Stimulated activated naive CD8-positive, alpha-beta T cell treated with anti-CD3 and anti-CD28 coated beads, Interleukin-15, amount 100 ng/mL, for 72 hours (primary cell): ENCODE measurements around the gene PAOX.
"Not testable (repeated sequence)": the region's sequence is repeated elsewhere in the genome, so short reads cannot be mapped to it uniquely, and the experiment has no call there.

Experiments used
- ATAC-seq: fragments of 150-1000 bp; cut with Tn5 transposase; 2 replicates; pipeline ENCODE4 v1.10.0; 2021; ENCODE audit warnings: mild to moderate bottlenecking, moderate library complexity
- DNase-seq, 2 donors: peaks; one replicate each; pipeline ENCODE4 v3.0.0; 2021 to 2022
- H3K27ac Mint-ChIP-seq, 2 donors: one replicate each; pipeline ENCODE4 v1.8.0; 2022; ENCODE audit warnings: mild to moderate bottlenecking in 2 of 2, mixed read lengths in 2 of 2, moderate library complexity in 2 of 2
- H3K27me3 Mint-ChIP-seq: one replicate; pipeline ENCODE4 v1.8.0; 2022; ENCODE audit warnings: mixed read lengths
- H3K4me1 Mint-ChIP-seq: one replicate; pipeline ENCODE4 v1.8.0; 2022; ENCODE audit warnings: mild to moderate bottlenecking, mixed read lengths
- H3K4me3 Mint-ChIP-seq, 2 donors: one replicate each; pipeline ENCODE4 v1.8.0; 2022; ENCODE audit warnings: mild to moderate bottlenecking in 2 of 2, mixed read lengths in 2 of 2, moderate library complexity in 1 of 2
- H3K9me3 Mint-ChIP-seq, 2 donors: one replicate each; pipeline ENCODE4 v1.8.0; 2022; ENCODE audit warnings: mixed read lengths in 2 of 2

PAOX gene

DNA sequence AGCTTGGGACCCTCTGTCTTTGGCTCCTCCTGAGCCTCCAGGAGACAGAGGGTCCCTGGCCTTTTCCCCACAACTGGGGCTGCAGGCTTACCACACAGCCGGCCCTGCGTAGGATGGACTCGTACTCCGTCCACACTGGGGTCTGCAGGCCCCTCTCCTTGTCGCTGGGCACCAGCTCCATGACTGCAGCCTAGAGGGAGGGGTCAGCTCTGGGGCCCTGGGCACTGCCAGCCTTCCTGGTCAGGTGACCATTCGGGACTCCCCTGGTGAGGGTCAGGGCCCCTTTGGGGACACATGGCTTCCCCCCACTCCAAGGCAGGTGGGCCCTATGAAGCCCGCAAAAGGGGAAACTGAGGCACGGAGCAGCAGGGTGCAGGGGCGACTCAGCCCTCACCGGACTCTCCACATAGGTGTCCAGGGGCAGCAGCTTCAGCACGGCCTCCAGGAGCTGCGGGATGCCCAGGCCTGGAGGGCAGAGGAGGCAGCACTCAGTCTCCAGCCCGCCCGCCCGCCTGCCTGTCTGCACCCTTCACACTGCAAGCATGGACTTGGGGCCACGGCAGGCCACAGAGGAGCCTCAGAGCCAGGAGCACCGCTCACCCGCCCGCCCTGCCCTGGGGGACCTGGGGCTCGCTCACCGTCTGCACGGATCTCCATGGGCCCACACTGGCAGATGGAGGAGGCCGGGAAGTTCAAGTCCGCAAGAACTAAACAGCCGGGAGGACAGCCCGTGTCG is 22.3 kb upstream of the PAOX start:
- DNase-seq (no peak), ATAC-seq (peak; percentile 3)
- no peaks in the 10 kb centered on the region for H3K27me3 Mint-ChIP-seq
- no peaks in the 10 kb centered on the region for H3K9me3 Mint-ChIP-seq
- H3K4me3 Mint-ChIP-seq: peak overlapping the region; percentile 77 to 84
- H3K4me1 Mint-ChIP-seq: peaks cover 17% of the 10 kb centered on the region
- H3K27ac Mint-ChIP-seq: no peak overlapping the region

DNA sequence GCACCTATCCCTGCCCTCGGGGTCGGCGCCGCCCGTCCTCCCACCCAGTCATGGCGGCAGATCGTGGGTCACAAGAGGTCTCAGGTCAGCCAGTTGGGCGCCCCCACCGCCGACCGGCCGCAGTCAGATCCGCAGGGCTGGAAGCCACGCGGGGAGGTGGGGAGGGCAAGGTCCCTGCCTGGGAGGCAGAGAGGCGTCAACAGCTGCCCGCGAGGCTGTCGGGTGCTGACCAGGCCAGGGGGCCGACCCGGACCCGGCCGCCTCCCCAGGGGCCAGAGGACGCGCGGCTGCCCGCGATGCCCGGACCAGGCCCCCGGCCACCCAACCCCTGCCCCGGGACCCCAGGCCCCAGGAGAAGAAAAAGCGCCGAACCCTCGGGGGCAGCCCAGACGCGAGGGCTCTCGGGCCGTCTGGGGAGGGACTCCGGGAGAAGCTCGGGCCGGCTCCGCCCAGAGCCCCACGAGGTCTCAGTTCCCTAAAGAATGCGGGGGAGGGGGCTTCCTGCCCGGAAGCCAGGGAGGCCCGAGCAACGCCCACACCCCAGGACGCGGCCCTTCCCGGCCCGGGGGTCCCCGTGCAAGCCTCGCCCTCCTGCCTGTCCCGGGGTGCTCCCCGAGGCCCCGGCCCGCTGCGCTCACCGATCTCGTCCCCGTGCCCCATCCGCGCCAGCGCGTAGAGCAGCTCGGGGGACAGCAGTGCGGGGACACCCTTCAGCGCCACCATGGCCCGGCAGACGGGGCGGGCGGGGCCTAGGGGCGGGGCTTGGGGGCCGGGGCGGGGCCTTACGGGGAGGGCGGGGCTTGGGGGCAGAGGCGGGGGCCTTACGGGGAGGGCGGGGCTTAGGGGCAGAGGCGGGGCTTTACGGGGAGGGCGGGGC is 21.5 kb upstream of the PAOX start, which contains the start of gene FUOM:
Gene FUOM (minus strand): TSS at position 735 of the 877 bp plus-strand sequence. CDS start 12 bp downstream, at position 723.
- ATAC-seq: peak; percentile 89

DNA sequence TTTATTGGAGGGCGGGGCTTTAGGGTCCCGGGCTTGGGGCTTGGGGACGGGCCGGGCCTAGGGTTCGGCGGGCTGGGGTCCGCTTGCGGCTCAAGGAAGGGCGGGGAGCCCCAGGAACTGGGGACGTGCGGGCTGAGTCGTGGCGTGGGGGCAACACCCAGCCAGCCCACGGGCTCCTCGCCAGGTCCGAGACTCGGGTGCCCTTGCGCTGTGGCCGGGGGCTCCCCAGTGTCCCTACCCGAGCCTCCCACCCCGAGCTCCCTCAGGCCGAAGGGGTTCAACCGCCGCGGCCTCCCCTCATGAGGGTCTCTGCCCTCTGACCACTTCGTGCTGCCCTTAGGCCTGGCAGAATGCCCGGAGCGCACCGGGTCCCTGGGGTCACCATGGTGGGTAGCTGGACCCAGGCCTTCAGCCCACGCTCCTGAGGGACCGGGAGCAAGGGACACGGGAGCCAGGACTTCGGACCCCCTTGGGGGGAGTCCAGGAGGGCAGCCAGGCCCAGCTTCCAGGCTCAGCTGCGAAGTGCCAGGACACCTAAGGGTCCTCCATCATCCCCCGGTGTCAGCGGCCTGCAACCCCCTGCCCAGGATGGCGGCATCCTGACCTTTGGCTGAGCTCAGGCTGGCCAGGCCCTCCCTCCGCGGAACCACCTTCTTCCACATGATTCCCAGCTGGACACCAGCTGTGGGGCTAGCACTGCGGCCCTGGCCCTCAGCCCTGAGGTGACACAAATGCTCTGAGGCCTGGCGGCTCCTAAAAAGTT is 20.7 kb upstream of the PAOX start:
- Mint-ChIP-seq H3K4me3 (no peak overlapping the region), H3K27ac (no peak overlapping the region), H3K4me1 (peaks cover 22% of the 10 kb centered on the region), H3K27me3 (no peaks in the 10 kb centered on the region), H3K9me3 (no peaks in the 10 kb centered on the region)
- no peak for DNase-seq
- peak; percentile 8 for ATAC-seq

More for the DNA sequence above, 21.5 kb upstream of the PAOX start, which contains the start of gene FUOM:
- H3K4me3 Mint-ChIP-seq: peak within 1 kb of the TSS; percentile 77 to 84
- peaks cover 22% of the 10 kb centered on the region for H3K4me1 Mint-ChIP-seq
- DNase-seq: peak; percentile 83 to 84
- H3K27ac Mint-ChIP-seq: peak within 1 kb of the TSS; percentile 33 to 88
- no peaks in the 10 kb centered on the region for H3K27me3 Mint-ChIP-seq
- no peaks in the 10 kb centered on the region for H3K9me3 Mint-ChIP-seq

DNA sequence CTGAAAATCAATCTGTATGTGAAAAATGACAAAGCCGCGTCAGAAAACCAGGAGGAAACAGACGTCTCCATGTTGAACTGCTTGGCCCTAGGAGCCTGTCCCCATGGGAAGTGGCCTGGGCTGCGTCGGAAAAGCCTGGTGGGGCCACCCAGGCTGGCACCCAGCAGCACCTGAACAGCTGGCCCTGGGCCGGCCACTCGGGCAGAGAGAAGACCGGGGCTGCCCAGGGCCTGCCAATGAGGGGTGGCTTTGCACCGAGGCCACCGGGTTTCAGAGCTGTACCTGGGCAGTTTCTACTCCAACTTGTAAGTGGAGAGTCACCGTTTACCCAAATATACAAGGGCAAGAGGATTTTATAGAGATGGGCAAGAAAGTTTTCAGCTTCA is 20.1 kb upstream of the PAOX start:
- no peak for ATAC-seq
- Mint-ChIP-seq H3K27ac (no peak overlapping the region), H3K27me3 (no peaks in the 10 kb centered on the region), H3K4me3 (no peak overlapping the region), H3K4me1 (peaks cover 22% of the 10 kb centered on the region), H3K9me3 (no peaks in the 10 kb centered on the region)
- no peak for DNase-seq

DNA sequence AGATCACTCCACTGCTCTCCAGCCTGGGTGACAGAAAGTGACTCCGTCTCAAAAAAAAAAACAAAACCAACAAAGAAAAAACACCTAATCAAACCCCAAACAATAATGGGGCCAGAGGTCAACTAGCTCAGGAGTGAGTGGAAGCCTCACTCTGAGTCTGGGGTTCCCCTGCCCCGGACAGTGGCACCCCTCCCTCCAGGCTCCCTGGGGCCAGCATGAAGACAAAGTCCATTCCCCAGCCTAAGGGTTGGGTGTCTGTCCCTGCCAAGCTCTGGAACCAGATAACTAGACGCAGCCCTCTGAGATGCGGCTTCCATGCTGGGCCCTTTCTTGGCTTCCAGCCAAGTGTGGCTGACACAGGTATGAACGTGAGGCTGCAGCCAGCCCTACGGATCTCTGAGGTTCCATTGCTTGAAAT is 19.5 kb upstream of the PAOX start:
- DNase-seq: no peak
- Mint-ChIP-seq H3K4me3 (no peak overlapping the region), H3K9me3 (no peaks in the 10 kb centered on the region), H3K4me1 (peaks cover 22% of the 10 kb centered on the region), H3K27ac (no peak overlapping the region), H3K27me3 (no peaks in the 10 kb centered on the region)
- no peak for ATAC-seq

DNA sequence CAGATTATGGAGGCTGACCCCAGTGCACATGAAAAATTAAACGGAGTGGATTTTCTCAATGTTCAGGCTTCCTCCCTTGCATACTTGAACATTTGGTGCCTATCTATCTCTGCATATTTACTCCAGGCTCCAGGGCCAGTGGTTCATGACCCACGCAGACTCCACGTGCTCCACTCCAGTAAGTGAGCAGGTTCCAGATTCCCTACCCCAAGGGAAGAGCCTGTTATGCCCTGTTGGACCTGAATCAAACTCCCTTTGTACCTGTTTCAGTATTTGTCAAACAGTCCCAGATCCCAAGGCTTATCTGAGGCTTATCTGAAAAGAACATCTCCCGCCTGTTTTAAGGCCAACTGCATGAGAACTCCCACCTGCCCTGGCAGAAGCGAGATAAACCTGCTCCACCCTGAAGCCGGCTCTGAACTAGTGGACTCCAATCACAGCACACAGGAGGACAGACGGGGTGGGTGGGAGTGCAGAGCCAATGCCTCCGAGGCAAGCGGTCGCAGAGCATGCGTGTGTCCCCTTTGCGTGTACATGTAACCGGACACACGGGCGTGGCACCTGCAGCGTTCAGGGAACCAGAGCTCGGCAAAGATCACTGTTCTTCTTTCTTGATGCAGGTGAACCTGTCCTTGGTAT is 19.0 kb upstream of the PAOX start:
- DNase-seq (no peak), ATAC-seq (no peak)
- Mint-ChIP-seq H3K4me1 (peaks cover 22% of the 10 kb centered on the region), H3K4me3 (no peak overlapping the region), H3K27ac (no peak overlapping the region), H3K27me3 (no peaks in the 10 kb centered on the region), H3K9me3 (no peaks in the 10 kb centered on the region)

DNA sequence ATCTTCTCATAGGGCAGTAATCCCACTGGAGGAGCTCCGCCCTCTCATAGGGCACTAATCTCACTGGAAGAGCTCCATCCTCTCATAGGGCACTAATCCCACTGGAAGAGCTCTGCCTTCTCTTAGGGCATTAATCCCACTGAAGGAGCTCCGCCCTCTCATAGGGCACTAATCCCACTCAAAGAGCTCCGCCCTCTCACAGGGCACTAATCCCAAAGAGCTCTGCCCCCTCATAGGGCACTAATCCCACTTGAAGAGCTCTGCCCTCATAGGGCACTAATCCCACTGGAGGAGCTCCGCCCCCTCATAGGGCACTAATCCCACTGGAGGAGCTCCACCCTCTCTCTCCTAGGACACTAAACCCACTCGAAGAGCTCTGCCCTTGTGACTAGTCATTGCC is 17.8 kb upstream of the PAOX start:
- H3K27ac Mint-ChIP-seq: no peak overlapping the region
- ATAC-seq (no peak), DNase-seq (no peak)
- H3K9me3 Mint-ChIP-seq: no peaks in the 10 kb centered on the region
- no peaks in the 10 kb centered on the region for H3K27me3 Mint-ChIP-seq
- no peak overlapping the region for H3K4me3 Mint-ChIP-seq
- H3K4me1 Mint-ChIP-seq: peaks cover 15% of the 10 kb centered on the region

DNA sequence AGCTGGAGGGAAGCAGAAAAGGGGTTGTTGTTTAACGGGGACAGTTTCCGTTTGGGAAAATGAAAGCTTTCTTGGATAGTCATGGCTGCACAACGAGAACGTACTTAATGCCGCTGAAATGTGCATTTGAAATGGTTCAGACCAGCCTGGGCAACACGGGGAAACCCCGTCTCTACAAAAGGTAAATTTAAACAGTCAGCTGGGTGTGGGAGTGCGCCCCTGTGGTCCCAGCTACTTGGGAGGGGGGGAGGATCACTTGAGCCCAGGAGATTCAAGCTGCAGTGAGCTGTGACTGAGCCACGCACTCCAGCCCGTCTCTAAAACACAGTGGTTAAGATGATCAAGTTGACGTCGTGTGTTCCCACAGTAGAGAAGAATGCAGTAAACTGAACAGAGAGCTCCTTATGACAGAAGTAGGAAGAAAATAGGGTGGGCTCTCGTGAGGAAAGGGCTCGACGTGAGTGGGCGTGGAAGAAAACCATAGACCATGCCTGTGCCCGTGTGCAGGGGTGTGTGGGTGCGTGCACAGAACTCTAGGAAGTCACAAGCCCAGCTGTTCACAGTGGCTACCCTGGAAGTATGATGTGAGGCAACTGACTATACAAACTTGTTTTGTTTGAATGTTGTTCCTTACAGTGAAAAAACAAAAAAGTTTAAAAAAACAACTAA is 17.2 kb upstream of the PAOX start:
- Mint-ChIP-seq H3K27ac (peak overlapping the region; percentile 8 to 21), H3K27me3 (no peaks in the 10 kb centered on the region), H3K4me1 (peaks cover 12% of the 10 kb centered on the region), H3K4me3 (no peak overlapping the region), H3K9me3 (no peaks in the 10 kb centered on the region)
- no peak for DNase-seq
- ATAC-seq: no peak

DNA sequence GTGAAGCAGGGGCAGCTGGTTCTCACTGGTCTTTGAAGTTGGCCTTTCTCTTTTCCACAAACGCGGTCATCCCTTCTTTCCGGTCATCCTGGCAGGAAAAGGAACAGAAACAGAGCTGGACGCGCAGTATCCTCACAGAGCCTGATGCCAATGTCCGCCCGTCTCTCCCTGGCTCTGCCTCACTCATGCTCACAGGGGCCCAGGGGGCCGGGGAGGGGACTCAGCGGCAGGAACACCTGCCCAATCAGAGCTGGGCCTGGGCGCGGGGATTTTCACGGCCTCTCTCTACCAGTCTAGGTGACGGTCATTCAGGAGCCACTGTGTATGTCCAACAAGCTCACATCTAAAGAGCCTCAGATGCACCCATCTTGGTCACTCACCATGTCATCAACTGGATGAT is 16.2 kb upstream of the PAOX start:
- Mint-ChIP-seq H3K27ac (no peak overlapping the region), H3K4me1 (peaks cover 12% of the 10 kb centered on the region), H3K27me3 (no peaks in the 10 kb centered on the region), H3K4me3 (no peak overlapping the region), H3K9me3 (no peaks in the 10 kb centered on the region)
- ATAC-seq (no peak), DNase-seq (no peak)

DNA sequence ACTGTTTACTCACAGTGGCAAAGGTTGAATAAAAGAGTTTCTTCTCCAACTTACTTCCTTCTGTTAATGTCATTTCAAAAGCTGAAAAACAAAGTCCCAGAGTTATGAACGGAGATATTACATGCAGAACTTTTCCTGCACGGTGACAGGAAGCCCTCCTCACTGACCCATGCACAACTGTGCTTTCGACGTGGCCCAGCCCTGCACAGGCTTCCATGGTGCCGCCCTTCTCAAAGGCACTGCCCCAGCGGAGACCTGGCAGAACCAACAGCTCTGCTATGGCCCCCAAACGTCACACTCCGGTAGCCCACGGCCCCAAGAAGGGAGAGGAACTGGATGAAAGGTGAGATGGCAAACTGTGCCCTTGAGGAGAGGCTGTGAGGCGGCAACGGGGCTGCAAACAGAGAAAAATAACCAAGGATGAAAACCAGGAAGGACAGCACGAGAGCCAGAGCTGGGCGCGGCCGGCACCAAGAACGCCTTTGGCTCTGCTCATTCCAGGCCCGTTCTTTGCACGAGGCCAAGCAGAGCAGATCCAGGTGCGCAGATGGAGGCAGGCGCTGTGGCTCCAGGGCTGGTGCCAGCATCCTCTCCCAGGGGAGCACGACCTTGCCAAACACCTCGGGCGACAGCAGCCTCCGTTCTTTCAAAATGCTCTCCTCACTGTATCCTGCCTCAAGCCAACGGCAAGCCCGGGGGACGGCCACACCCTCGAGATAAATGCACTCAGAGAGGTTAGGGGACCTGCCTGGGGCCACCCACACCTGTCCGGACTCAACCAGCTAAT is 14.2 kb upstream of the PAOX start:
- DNase-seq (no peak), ATAC-seq (no peak)
- Mint-ChIP-seq H3K27ac (no peak overlapping the region), H3K27me3 (no peaks in the 10 kb centered on the region), H3K4me1 (peaks cover 12% of the 10 kb centered on the region), H3K4me3 (no peak overlapping the region), H3K9me3 (no peaks in the 10 kb centered on the region)

DNA sequence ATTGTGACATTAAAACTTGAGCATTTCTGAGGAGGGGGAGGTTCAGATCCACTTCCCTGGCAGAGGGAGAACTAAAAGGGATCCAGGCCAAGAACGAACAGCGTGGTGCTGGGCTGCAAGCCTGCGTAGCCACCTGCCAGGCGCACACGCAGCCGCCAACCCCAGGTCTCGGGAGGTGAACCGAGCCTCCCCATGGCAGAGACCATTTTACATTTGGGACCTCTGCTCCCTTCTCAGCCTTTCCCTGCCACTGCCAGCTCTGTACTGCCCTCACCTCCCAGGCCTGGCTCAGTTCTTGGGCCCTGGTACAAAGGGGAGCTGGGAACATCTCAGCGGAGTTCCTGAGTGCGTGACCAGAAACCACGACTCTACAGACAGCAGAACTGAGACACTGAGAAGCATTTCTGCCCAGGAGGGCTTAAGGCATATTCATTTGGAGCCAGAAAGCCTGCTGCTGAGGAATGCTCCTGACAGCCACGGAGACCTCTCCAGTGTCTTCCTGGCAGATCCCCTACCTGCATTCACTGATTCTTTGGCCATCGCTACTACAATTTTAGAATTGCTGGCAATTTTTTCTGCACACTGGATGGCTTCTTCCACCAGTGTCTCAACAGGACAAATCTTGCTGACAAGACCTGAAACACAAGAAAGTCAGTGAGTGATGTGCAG is 13.5 kb upstream of the PAOX start:
- Mint-ChIP-seq H3K9me3 (no peaks in the 10 kb centered on the region), H3K27me3 (no peaks in the 10 kb centered on the region), H3K4me3 (no peak overlapping the region), H3K4me1 (peaks cover 12% of the 10 kb centered on the region), H3K27ac (no peak overlapping the region)
- ATAC-seq (no peak), DNase-seq (no peak)

DNA sequence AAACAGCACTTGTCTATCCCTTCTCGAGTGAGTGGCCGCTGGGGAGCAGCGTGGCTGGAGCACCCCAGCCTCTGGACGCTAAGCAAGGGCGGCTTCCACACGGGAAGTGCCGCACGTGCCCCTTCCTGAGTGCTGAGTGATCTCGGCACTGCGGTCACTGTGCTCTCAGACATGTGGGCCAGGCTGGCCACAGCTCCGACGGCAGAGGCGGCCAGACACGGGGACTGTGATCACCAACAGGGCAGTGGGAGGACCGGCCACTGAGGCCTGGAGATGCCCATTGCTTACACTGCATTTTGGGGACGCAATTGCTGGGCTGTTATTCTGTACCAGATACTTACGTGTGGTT is 13.0 kb upstream of the PAOX start:
- Mint-ChIP-seq H3K9me3 (no peaks in the 10 kb centered on the region), H3K27me3 (no peaks in the 10 kb centered on the region), H3K4me1 (peaks cover 12% of the 10 kb centered on the region), H3K4me3 (no peak overlapping the region), H3K27ac (no peak overlapping the region)
- DNase-seq (no peak), ATAC-seq (no peak)

DNA sequence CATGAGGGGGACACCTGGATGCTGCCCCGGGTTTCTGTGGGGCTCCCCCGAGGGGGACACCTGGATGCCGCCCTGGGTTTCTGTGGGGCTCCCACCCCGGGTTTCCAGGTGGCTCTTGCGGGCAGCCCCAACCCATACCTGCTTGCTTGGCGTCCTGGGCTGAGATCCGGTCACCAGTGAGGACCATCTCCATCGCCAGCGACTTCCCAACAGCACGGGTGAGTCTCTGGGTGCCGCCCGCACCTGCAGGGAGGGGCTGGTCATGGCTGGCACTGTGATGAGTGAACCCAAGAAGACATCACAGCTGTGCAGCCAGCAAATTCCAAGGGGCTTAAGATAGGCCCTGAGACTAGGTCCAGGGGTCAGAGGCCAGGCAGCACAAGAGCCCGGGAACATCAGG is 12.3 kb upstream of the PAOX start:
- Mint-ChIP-seq H3K9me3 (no peaks in the 10 kb centered on the region), H3K27me3 (no peaks in the 10 kb centered on the region), H3K4me1 (peaks cover 6% of the 10 kb centered on the region), H3K27ac (no peak overlapping the region), H3K4me3 (no peak overlapping the region)
- ATAC-seq (no peak), DNase-seq (no peak)

DNA sequence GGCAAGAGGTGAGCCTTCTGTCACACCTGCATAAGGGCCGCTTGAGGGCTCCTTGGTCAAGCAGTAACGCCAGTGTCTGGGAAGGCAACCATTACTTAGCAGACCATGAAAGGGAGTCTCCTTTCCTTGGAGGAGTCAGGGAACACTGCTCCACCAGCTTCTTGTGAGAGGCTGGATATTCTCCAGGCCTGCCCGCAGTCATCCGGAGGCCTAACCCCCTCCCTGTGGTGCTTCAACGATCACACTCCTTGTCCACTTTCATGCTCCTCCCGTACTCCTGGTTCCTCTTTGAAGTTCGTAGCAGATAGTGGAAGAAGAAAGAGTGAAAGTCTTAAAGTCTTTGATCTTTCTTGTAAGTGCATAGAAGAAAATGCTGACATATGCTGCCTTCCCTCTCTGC is 11.6 kb upstream of the PAOX start:
- H3K4me3 Mint-ChIP-seq, DNase-seq, H3K27me3 Mint-ChIP-seq, H3K4me1 Mint-ChIP-seq, ATAC-seq, H3K27ac Mint-ChIP-seq, H3K9me3 Mint-ChIP-seq: not testable (repeated sequence)
